H1 (cell line): ENCODE data around the gene AGBL1. TPM values are rescaled to one million over a fixed set of nuclear protein-coding genes. Genes with fewer than 3 reads are reported as not detected.

Experiments used
- CTCF ChIA-PET: fragments of 300-600 bp; sonication (Branson Sonifier 250); formaldehyde crosslinking; loops from one replicate; lab custom pipeline; 2021; ENCODE audit not compliant: partially characterized antibody; lab: Charles Lee
- POLR2A ChIA-PET: fragments of 300-600 bp; sonication (Branson Sonifier 250); formaldehyde crosslinking; loops from one replicate; lab custom pipeline; 2021; ENCODE audit warnings: inconsistent platforms; ENCODE audit not compliant: partially characterized antibody; lab: Charles Lee
- DNase-seq, 2 experiments: peaks; one replicate each; pipeline versions ENCODE4 v3.0.0 to v3.0.0-alpha.2; 2010 to 2022; ENCODE audit warnings: low spot score in 2 of 2, low read depth in 1 of 2, mixed read lengths in 1 of 2
- FAIRE-seq: peaks from 2 replicates; lab custom pipeline; 2011; peaks lifted over from hg19 to GRCh38; lab: Jason Lieb, UNC
- H2AFZ ChIP-seq: 2 replicates; pipeline ENCODE4 v1.8.1; 2012; ENCODE audit warnings: low read length, inconsistent platforms
- H2AK5ac ChIP-seq: 2 replicates; pipeline ENCODE4 v1.6.1; 2013; ENCODE audit warnings: low read depth, low read length
- H2BK120ac ChIP-seq: replicated peaks from 2 replicates; pipeline ENCODE3; 2013; ENCODE audit warnings: low read depth, low read length, inconsistent platforms
- H2BK12ac ChIP-seq: 2 replicates; pipeline ENCODE4 v1.6.1; 2013; ENCODE audit warnings: low read depth, low read length
- H2BK15ac ChIP-seq: 2 replicates; pipeline ENCODE4 v1.6.1; 2013; ENCODE audit warnings: low read length
- H2BK20ac ChIP-seq: 2 replicates; pipeline ENCODE4 v1.6.1; 2013; ENCODE audit warnings: low read length
- H2BK5ac ChIP-seq: 2 replicates; pipeline ENCODE4 v1.6.1; 2013; ENCODE audit warnings: low read depth, low read length
- H3K14ac ChIP-seq: 2 replicates; pipeline ENCODE4 v1.6.1; 2013; ENCODE audit warnings: inconsistent platforms; ENCODE audit not compliant: insufficient read length
- H3K18ac ChIP-seq: 2 replicates; pipeline ENCODE4 v1.6.1; 2013; ENCODE audit warnings: low read length; ENCODE audit errors: extremely low read depth
- H3K23ac ChIP-seq: 2 replicates; pipeline ENCODE4 v1.6.1; 2013; ENCODE audit warnings: inconsistent platforms; ENCODE audit not compliant: insufficient read length
- H3K23me2 ChIP-seq: 2 replicates; pipeline ENCODE4 v1.6.1; 2013; ENCODE audit warnings: low read depth, low read length
- H3K27ac ChIP-seq: 2 replicates; pipeline ENCODE4 v1.6.1; 2011; ENCODE audit warnings: low read depth, low read length, inconsistent platforms
- H3K27me3 ChIP-seq, 4 experiments: replicated peaks in 1 of 4; 1 replicate in 1 of 4; 2 replicates in 3 of 4; pipeline versions ENCODE4 v1.6.1 to v1.8.1; 2011 to 2013; ENCODE audit warnings: low read length in 3 of 4, mild to moderate bottlenecking in 3 of 4, inconsistent platforms in 2 of 4, mixed read lengths in 2 of 4, moderate library complexity in 1 of 4; ENCODE audit not compliant: control insufficient read depth in 3 of 4, insufficient read depth in 3 of 4; ENCODE audit errors: extremely low read depth in 1 of 4
- H3K36me3 ChIP-seq, 4 experiments: 2 replicates each; pipeline versions ENCODE4 v1.6.1 to v1.8.1; 2011 to 2013; ENCODE audit warnings: mild to moderate bottlenecking in 4 of 4, low read length in 3 of 4, moderate library complexity in 2 of 4, control low read depth in 1 of 4, inconsistent platforms in 1 of 4; ENCODE audit not compliant: insufficient read depth in 4 of 4, control insufficient read depth in 2 of 4
- H3K4ac ChIP-seq: replicated peaks from 2 replicates; pipeline ENCODE3; 2013; ENCODE audit warnings: low read length, low read depth, mixed read lengths, inconsistent platforms; ENCODE audit not compliant: insufficient read length
- H3K4me1 ChIP-seq, 4 experiments: replicated peaks in 1 of 4; 1 replicate in 1 of 4; 2 replicates in 3 of 4; pipeline versions ENCODE4 v1.6.1 to v1.8.1; 2011 to 2013; ENCODE audit warnings: low read length in 3 of 4, inconsistent platforms in 2 of 4, mixed read lengths in 1 of 4; ENCODE audit not compliant: insufficient read depth in 4 of 4, control insufficient read depth in 3 of 4
- H3K4me2 ChIP-seq, 2 experiments: 2 replicates each; pipeline versions ENCODE4 v1.6.1 to v1.8.1; 2011 to 2013; ENCODE audit warnings: low read depth in 2 of 2, low read length in 2 of 2, control low read depth in 1 of 2, inconsistent platforms in 1 of 2, mild to moderate bottlenecking in 1 of 2; ENCODE audit not compliant: insufficient read depth in 1 of 2
- H3K4me3 ChIP-seq, 4 experiments: fragments of 200-600, 300-600 bp in 1 of 4; sonication (generic), shearing (Covaris generic), sonication (Bioruptor Twin) in 1 of 4; 2 replicates each; pipeline versions ENCODE4 v1.5.1 to v1.8.1; 2011 to 2016; ENCODE audit warnings: low read length in 4 of 4, low read depth in 3 of 4, control low read depth in 2 of 4, inconsistent platforms in 2 of 4, mild to moderate bottlenecking in 2 of 4, mixed read lengths in 1 of 4, moderate library complexity in 1 of 4; ENCODE audit not compliant: insufficient read depth in 2 of 4; ENCODE audit errors: extremely low read depth in 1 of 4
- H3K56ac ChIP-seq: replicated peaks from 2 replicates; pipeline ENCODE3; 2013; ENCODE audit warnings: low read depth, mild to moderate bottlenecking, mixed read lengths, low read length, inconsistent platforms; ENCODE audit not compliant: insufficient read length
- H3K79me1 ChIP-seq: 2 replicates; pipeline ENCODE4 v1.6.1; 2013; ENCODE audit warnings: low read depth, low read length, control low read depth
- H3K79me2 ChIP-seq, 2 experiments: 2 replicates each; pipeline versions ENCODE4 v1.6.1 to v1.8.1; 2012 to 2013; ENCODE audit warnings: low read length in 2 of 2, mild to moderate bottlenecking in 2 of 2, inconsistent platforms in 1 of 2; ENCODE audit not compliant: insufficient read depth in 2 of 2, control insufficient read depth in 1 of 2
- H3K9ac ChIP-seq, 4 experiments: replicated peaks in 1 of 4; 1 replicate in 1 of 4; 2 replicates in 3 of 4; pipeline versions ENCODE4 v1.6.1 to v1.8.1; 2011 to 2013; ENCODE audit warnings: low read depth in 3 of 4, low read length in 3 of 4, control low read depth in 2 of 4, mild to moderate bottlenecking in 2 of 4, moderate library complexity in 2 of 4, inconsistent platforms in 1 of 4; ENCODE audit errors: extremely low read depth in 1 of 4
- H3K9me3 ChIP-seq, 2 experiments: 2 replicates each; pipeline versions ENCODE4 v1.6.1 to v1.8.1; 2012 to 2013; ENCODE audit warnings: mild to moderate bottlenecking in 2 of 2, moderate library complexity in 2 of 2, control low read depth in 1 of 2, inconsistent platforms in 1 of 2, low read depth in 1 of 2, low read length in 1 of 2, mixed read lengths in 1 of 2; ENCODE audit not compliant: insufficient read depth in 2 of 2
- H4K20me1 ChIP-seq, 2 experiments: replicated peaks in 1 of 2; 2 replicates each; pipeline versions ENCODE3 to v1.8.1; 2011 to 2013; ENCODE audit warnings: inconsistent platforms in 2 of 2, low read length in 2 of 2, mild to moderate bottlenecking in 1 of 2; ENCODE audit not compliant: insufficient read depth in 2 of 2, control insufficient read depth in 1 of 2
- H4K5ac ChIP-seq: 2 replicates; pipeline ENCODE4 v1.6.1; 2013; ENCODE audit warnings: low read length, low read depth, mixed read lengths, inconsistent platforms; ENCODE audit not compliant: insufficient read length
- H4K8ac ChIP-seq: 2 replicates; pipeline ENCODE4 v1.8.0; 2013; ENCODE audit warnings: mild to moderate bottlenecking, moderate library complexity, low read length, inconsistent platforms; ENCODE audit not compliant: insufficient read depth; ENCODE audit errors: extremely low read depth
- H4K91ac ChIP-seq: replicated peaks from 2 replicates; pipeline ENCODE3; 2013; ENCODE audit warnings: low read length, mixed read lengths, inconsistent platforms; ENCODE audit not compliant: insufficient read length
- ASH2L ChIP-seq: fragments of 200-600, 300-600 bp; sonication (generic); IDR thresholded peaks from one replicate; pipeline ENCODE4 v1.7.1; 2017; ENCODE audit warnings: low read length
- CBX8 ChIP-seq: fragments of 300-800, 300-1000 bp; sonication (generic); IDR thresholded peaks from 2 replicates; pipeline ENCODE4 v1.7.1; 2016; ENCODE audit warnings: low read depth, low read length, borderline replicate concordance
- CEBPB ChIP-seq: IDR thresholded peaks from 2 replicates; pipeline ENCODE4 v1.6.1; 2012; ENCODE audit warnings: low read depth, low read length
- CHD1 ChIP-seq: IDR thresholded peaks from 2 replicates; pipeline ENCODE4 v1.6.1; 2012; ENCODE audit warnings: low read depth, low read length, improper control_type of control experiment
- CREB1 ChIP-seq: IDR thresholded peaks from 2 replicates; pipeline ENCODE4 v1.6.1; 2012; ENCODE audit warnings: inconsistent platforms
- MAFK ChIP-seq: IDR thresholded peaks from 2 replicates; pipeline ENCODE4 v1.6.1; 2012; ENCODE audit warnings: low read depth, mild to moderate bottlenecking, improper control_type of control experiment, low read length
- NRF1 ChIP-seq: IDR thresholded peaks from 2 replicates; pipeline ENCODE4 v1.6.1; 2011; ENCODE audit warnings: mild to moderate bottlenecking, low read depth, low read length, improper control_type of control experiment
- PHF8 ChIP-seq: fragments of 200-600 bp; sonication (generic); conservative IDR thresholded peaks from 2 replicates; pipeline ENCODE4 v1.7.1; 2012; ENCODE audit warnings: low read depth, mild to moderate bottlenecking, inconsistent platforms, low read length, moderate library complexity
- POU5F1 ChIP-seq: IDR thresholded peaks from 2 replicates; pipeline ENCODE4 v1.6.1; 2011; ENCODE audit warnings: low read depth, mild to moderate bottlenecking, low read length, moderate library complexity
- SRF ChIP-seq: IDR thresholded peaks from 2 replicates; pipeline ENCODE4 v1.6.1; 2011; ENCODE audit warnings: mild to moderate bottlenecking, low read depth, low read length, moderate library complexity
- TAF1 ChIP-seq: IDR thresholded peaks from 2 replicates; pipeline ENCODE4 v1.6.1; 2011; ENCODE audit warnings: mild to moderate bottlenecking, low read depth, low read length
- WGBS, 2 experiments: shearing (Covaris generic) in 1 of 2; methylation state at CpG; one replicate each; pipeline versions ENCODE4 v1.1.6 to v1.1.7; 2013 to 2015; ENCODE audit warnings: low lambda C conversion rate in 2 of 2, mixed read lengths in 2 of 2, inconsistent platforms in 1 of 2, low coverage in 1 of 2, missing lambda C conversion rate in 1 of 2; ENCODE audit not compliant: insufficient replicate concordance in 2 of 2, insufficient coverage in 1 of 2, insufficient read length in 1 of 2; ENCODE audit errors: extremely low coverage in 1 of 2, missing lambda C conversion rate in 1 of 2; 5-methylcytosine and 5-hydroxymethylcytosine counted together
- polyA plus RNA-seq, 7 experiments: library from polyadenylated mRNA; depleted of rRNA in 3 of 7; stranded (reverse) in 5 of 7; unstranded in 2 of 7; fragments of >200 nt in 5 of 7; fragments of 200-250 nt in 2 of 7; gene quantifications; 1 replicate in 5 of 7; 2 replicates in 1 of 7; 4 replicates in 1 of 7; pipeline versions ENCODE4 v1.2.1 to v1.2.3, GENCODE V29; 2011 to 2013; ENCODE audit warnings: missing spikeins in 2 of 7, mixed read lengths in 2 of 7
- total RNA-seq: library from RNA; stranded (reverse); fragmentation: NEBNext Ultra II Directional; extraction: Animal tissue kit (Norgen Biotek cat#: 25700); gene quantifications from 2 replicates; pipeline ENCODE4 v1.2.1, GENCODE V29; 2021
- TF ChIP-seq, protein P1 (sequence below): IDR thresholded peaks from 2 replicates; pipeline ENCODE4 v1.6.1; 2011; ENCODE audit warnings: low read length, improper control_type of control experiment

The AGBL1 gene
- total and polyA plus RNA-seq, 2 of the 8 experiments (the other 6 are each of a cell fraction or from before 2014, with no cell fraction given), result not detected

GRCh38 chr15:86661580-86661979 is 581.9 kb downstream of the AGBL1 start:
- H2BK12ac ChIP-seq, result no peak overlapping the region
- H2BK5ac ChIP-seq, result no peak overlapping the region
- no peaks in the 10 kb centered on the region for H4K20me1 ChIP-seq
- no peak overlapping the region for H3K4me3 ChIP-seq
- no peaks in the 10 kb centered on the region for H3K27me3 ChIP-seq
- H3K9me3 ChIP-seq, result no peaks in the 10 kb centered on the region
- ChIA-PET CTCF (interaction anchor here (1.1 kb wide), 1 partner anchor 8 kb away, joined by 5 read pairs; no protein-coding TSS in a partner anchor), POLR2A (interaction anchor here (0.6 kb wide), 1 partner anchor 158 kb away, joined by 3 read pairs; no protein-coding TSS in a partner anchor)
- H2BK20ac ChIP-seq, result no peak overlapping the region
- H3K4me2 ChIP-seq, result no peak overlapping the region
- no peak overlapping the region for H3K23ac ChIP-seq
- no peak overlapping the region for H3K56ac ChIP-seq
- H3K4ac ChIP-seq, result no peak overlapping the region
- no peak for TF ChIP-seq CBX8
- no peak for TF ChIP-seq ASH2L
- TF ChIP-seq PHF8, result no peak
- TF ChIP-seq, protein P1, sequence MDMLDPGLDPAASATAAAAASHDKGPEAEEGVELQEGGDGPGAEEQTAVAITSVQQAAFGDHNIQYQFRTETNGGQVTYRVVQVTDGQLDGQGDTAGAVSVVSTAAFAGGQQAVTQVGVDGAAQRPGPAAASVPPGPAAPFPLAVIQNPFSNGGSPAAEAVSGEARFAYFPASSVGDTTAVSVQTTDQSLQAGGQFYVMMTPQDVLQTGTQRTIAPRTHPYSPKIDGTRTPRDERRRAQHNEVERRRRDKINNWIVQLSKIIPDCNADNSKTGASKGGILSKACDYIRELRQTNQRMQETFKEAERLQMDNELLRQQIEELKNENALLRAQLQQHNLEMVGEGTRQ, result no peak
- no peak for TF ChIP-seq POU5F1
- TF ChIP-seq CHD1, result no peak
- no peak for TF ChIP-seq MAFK
- no peak for TF ChIP-seq SRF
- TF ChIP-seq CREB1, result no peak
- no peak for TF ChIP-seq CEBPB
- no peak for TF ChIP-seq TAF1
- no peak for TF ChIP-seq NRF1
- no peak overlapping the region for H2AK5ac ChIP-seq
- WGBS, 2 experiments, result 96% methylated on average over 7 of the region's 7 CpGs; no CpG with 5 or more reads in 1 of the 2 experiments
- no peak overlapping the region for H2BK15ac ChIP-seq
- no peaks in the 10 kb centered on the region for H3K23me2 ChIP-seq
- FAIRE-seq (no peak), DNase-seq (no peak)
- no peaks in the 10 kb centered on the region for H3K79me1 ChIP-seq
- no peak overlapping the region for H4K8ac ChIP-seq
- H2AFZ ChIP-seq, result no peak overlapping the region
- H3K9ac ChIP-seq, result no peak overlapping the region
- H4K5ac ChIP-seq, result no peak overlapping the region
- no peak overlapping the region for H3K18ac ChIP-seq
- no peak overlapping the region for H3K27ac ChIP-seq
- no peak overlapping the region for H2BK120ac ChIP-seq
- H4K91ac ChIP-seq, result no peak overlapping the region
- no peak overlapping the region for H3K14ac ChIP-seq
- H3K79me2 ChIP-seq, result no peaks in the 10 kb centered on the region
- H3K36me3 ChIP-seq, result no peaks in the 10 kb centered on the region
- peaks cover 0 to 6% (median 1%) of the 10 kb centered on the region in 4 experiments; a peak in 3 of 7 replicates for H3K4me1 ChIP-seq
